GM19468 (cell line): ENCODE data around the gene C12orf56.

ENCODE experiments used
- ATAC-seq: cut with Tn5 transposase; IDR thresholded peaks from one replicate; pipeline ENCODE4 v1.9.1; 2021; ENCODE audit warnings: mild to moderate bottlenecking, moderate library complexity, moderate number of reproducible peaks; ENCODE audit not compliant: unreplicated experiment; ENCODE audit errors: extremely low read depth

Gene C12orf56, protein sequence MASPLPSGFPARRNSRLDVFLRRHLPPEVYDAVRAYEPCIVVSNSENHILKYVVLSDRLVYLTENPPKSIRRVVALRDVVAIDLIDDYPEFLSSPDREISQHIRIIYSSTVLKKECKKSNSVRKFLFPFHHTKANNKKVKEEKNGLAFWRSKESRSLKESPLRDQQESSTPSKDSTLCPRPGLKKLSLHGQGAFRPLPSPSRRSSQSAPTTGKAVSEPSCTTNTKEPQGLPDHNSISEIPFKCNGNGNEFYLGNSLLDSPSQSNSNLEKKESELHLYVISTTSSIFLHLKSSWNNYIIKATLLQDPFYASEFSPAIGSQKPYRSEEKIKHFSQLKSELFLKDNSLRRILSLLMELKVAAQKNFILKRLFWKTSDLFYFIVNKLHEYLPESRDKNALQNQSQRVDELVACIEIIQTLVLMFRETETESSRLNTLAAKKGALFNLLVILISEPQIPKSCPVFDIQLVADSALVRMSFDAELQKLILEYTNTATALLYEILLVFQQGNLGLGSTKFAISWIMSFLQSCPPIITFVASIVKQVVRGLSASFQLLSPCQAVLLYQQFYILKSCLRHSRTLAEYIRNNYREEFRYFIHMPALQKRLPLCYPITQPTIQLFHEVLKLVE

DNA sequence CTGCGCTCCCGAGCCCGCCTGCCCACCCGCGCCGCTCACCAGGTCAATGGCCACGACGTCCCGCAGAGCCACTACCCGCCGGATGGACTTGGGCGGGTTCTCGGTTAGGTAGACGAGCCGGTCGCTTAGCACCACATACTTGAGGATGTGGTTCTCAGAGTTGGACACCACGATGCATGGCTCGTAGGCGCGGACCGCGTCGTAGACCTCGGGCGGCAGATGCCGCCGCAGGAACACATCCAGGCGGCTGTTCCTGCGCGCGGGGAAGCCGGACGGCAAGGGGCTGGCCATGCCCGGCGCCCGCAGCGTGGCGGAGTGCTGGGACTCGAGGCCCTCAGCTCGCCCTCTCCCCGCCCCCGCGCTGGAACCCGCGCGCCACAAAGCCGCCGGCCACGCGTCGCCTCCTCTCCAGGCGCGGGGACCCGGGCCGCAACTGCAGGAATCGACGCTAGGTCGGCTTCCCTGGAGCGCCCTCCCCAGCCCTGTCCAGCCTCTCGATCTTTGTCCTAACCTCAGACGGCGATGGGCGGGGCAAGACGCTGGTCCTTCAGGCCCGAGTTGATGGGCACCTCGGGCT is at the start of gene C12orf56:
Gene C12orf56, minus strand, starts transcription at position 484 of the 577 bp plus-strand sequence. Its CDS starts 193 bp downstream, at position 291.
- no peak for ATAC-seq

DNA sequence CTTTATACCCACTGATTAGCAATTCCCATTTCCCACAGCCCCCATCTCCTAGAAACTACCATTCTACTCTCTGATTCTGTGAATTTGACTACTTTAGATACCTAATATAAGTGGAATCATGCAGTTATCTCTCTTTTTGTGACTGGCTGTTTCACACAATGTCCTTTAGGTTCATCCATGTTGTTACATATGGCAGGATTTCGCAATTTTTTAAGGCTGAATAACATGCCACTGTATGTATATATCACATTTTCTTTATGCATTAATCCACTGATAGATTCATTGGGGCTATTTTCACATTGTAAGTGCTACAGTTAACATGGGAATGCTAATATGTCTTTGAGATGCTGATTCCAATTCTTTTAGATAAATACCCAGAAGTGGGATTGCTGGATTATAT is 49.5 kb upstream of the C12orf56 start:
- ATAC-seq = no peak

DNA sequence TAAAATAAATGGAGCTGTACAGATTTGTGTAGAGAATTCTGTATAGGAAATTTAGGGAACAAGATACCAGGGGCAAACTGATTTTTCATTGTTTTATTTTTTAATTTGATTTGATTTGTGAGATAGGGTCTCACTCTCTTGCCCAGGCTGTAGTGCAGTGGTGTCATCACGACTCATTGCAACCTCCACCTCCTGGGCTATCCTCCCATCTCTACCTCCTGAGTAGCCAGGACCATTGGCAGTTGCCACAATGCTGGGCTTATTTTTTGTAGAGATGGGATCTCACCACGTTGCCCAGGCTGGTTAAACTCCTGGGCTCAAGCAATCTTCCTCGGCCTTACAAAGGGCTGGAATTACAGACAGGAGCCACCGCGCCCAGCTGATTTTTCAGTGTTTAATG is 43.4 kb upstream of the C12orf56 start:
- no peak for ATAC-seq

DNA sequence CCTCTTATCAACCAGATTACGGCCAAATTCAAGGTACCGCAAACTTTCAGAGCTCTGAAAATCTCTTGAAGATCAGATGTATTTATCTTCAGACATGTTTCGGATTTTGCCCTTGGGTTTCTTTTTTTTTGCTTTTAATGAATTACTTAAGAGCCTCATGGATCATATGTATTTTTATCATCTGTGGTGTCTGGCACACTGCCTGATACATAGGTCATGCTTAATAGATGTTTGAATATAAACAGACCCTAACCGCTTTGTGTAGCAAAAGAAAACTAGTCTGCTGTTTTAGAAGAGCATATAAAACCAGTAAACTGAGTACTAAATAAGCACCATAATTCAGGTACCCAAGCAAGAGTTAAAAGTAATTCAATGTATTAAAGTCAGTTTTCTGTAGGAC is 41.2 kb upstream of the C12orf56 start:
- no peak for ATAC-seq

DNA sequence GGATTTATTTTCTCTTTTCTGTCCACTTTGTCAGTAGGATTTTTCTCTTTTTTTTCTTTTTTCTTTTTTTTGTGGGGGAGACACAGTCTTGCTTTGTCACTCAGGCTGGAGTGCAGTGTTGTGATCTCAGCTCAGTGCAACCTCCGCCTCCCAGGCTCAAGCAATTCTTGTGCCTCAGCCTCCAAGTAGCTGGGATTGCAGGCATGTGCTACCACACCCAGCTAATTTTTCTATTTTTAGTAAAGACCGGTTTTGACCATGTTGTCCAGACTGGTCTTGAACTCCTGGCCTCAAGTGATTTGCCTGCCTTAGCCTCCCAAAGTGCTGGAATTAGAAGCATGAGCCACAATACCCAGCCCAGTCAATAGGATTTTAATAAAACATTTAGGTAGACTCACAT is 40.3 kb upstream of the C12orf56 start:
- no peak for ATAC-seq

DNA sequence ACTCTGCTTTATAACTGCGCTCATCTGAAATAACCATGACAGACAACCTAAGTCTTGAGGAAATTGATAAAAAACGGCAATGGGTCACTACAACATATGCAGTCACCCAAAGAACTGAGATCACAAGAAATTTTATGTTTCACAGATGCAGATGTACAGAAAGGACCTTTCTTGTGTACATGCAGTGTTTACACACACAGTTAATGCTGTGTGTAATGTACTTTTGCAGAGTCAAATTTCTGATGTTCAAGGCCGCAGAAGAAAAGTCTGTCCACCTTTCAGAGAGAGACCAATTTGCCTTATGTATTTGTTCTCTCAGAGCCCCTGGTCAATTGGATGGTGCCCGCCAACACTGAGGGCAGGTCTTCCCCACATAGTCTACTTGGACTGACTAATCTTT is 38.4 kb upstream of the C12orf56 start:
- no peak for ATAC-seq

DNA sequence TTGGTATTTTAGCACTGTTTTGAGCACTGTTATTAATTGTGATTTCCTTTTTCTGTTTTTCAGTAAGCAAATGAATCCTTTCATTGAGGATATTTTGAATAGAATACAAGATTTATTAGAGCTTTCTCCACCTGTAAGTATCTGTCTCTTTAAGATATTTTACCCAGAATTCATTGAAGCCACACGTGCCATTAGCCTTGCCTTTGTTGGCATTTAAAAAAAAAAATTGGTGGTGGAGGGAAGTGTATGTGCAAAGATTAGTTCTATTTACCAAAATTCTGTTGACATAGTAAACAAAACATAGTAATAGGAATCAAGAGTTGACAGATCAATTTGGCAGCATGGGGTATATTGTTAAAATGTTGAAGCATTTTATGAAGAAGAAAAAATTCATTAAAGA is 37.4 kb upstream of the C12orf56 start:
- no peak for ATAC-seq

DNA sequence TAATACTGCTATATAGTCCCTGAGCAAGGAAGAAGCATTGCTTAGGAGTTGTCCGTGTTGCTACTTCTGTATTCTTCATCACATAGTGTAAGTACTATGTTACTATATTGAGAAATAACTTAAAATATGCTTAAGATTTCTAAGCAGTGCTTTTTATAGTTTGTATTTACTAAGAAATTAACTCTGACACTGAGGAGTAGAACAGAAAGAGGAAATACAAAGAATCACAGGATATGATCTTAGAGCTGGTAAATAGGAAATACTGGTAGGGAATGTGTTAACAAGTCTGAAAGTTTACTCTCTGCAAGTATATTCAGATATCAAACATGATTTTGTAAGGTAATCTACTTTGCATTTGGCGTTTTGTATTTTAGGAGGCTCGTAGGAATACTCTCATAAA is 29.1 kb upstream of the C12orf56 start:
- no peak for ATAC-seq

DNA sequence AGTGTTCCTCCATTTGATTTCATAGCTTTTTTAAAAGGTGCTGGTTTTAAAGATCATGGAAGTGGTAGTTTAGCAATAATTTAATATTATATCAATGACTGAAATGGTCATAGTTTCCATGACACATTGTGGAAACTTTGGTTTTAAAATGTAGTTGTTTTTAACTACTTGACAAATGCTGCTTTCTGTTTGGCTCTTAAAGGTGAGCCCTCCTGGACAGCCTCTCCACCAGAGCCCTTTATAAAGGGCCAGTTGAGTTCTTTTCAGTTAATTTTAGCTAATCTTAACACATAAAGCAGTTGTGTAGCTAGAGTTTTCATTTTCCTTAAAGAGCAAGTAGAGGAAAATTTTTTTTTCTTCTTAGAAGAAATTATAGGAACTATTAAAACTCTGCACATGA is 27.7 kb upstream of the C12orf56 start:
- no peak for ATAC-seq

DNA sequence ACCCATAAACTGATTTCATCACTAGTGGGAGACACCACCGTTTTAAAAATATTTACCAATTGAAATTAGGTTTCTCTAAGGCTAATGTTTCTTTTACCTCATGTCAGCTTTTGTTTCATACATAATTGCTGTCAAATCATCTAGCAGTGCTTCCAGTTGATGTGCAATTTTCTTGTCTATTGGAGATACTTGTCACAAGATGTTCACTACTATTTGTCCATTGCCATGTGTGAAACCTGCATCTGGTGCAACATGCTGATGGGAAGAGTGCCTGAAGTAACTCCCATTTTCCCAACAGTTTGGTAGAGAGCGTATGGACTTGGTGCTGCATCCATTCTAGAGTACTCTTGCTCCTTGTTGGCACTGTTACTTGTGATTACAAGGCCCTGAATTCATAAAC is 23.3 kb upstream of the C12orf56 start:
- ATAC-seq = no peak

DNA sequence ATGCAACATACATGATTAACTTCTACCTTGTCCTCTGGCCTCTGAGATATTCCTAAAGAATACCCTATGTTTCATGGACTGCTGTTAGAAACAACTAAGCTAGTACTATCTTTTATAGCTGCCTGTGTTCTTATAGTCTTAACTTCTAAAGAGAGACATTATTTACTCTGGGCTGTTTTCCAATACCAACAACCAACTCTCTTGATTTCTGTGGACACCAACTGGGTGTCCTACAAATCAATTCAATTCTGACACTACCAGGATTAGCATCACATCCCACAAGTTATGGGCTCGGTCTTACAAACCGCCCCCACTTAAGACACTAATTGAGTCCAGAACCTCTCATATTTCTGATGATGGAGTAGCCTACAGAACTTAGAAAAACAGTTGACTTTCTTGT is 21.9 kb upstream of the C12orf56 start:
- ATAC-seq = no peak

DNA sequence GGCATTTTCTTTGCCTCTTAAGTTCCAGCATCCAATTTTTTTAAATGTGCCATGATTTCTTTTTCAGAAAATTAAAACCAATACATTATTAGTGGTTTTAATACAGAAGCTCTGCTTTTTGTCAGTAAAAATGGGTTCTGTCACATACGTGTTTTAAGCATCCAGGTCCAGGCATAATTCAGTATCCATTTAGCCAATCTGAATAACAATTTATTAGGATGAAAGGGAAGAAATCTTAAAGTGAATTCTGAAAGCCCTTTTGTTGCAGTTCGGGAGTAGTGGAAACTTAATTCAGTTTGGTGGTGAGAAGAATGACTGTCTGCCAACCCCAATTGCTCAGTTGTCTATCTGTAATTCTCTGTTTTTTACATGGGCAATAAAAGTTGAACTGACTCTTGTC is 20.9 kb upstream of the C12orf56 start:
- ATAC-seq = no peak

DNA sequence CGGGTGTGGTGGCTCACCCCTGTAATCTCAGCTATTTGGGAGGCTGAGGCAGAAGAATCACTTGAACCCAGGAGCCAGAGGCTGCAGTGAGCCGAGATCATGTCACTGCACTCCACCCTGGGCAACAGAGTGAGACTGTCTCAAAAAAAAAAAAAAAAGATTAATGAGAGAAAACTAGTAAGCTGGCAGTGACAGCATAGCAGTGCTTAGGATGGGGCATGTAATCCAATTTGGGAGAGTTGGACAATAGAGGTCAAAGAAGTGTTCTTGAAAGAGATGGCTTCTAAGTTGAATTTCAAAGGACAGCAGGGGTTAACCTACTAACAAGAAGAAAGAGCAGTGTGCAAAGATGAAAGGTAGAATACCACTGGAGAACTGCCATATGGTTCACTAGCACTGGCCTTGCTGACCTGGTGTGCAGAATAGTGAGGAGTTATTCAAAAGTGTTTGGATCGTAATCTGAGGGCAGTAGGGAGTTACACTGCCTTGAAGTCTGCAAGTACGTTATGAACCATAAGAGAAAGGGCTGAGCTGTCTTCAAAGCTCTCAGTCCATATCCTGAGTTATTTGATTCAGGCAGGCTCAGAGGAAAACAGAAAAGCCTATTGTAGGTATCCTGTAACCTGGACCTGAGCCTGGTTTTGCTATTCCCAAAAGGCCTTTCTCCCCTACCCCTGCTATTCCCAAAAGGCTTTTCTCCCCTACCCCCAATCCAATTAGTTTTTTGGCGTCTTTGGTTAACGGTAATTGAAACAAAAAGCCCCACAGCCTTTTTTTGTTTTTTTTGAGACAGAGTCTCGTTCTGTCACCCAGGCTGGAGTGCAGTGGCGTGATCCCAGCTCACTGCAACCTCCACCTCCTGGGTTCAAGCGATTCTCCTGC is 17.0 kb upstream of the C12orf56 start:
- no peak for ATAC-seq

DNA sequence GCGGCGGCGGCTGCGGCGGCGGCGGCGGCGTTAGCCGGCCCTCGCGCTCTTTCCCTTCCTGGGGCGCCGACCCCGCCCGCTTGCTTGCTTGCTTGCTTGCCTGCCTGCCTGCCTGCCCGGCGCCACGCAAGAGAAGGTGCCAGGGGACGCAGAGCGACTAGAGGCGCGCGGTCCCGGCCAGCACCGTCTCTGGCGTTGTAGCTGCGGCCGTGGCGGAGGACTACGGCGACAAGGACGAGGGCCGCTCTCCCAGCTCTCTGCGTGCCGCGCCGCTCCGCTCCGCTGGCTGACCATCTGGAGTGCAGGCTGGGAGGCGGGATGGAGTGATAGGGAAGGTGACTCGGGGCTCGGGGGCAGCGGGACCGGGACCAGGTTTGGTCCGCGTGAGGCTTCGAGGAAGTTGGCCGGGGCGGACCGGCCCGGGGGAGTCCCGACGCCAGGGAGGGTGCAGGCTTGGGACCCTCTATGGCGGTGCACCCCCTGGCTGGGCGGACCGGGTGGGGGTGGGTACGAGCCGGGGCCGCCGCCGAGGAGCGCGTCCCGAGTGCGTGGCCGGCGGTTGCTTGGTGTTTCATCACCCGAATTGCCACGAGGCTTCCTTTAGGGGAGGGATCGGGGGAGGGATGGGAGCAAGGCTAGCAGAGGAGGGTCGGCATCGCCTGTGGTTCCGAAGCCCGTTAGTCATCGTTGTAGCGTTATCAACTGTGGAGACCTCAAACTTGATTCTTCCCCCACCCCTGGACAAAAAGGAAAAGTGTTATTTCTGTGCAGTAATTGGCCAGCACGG is 14.1 kb upstream of the C12orf56 start:
- peak; percentile 1 for ATAC-seq

DNA sequence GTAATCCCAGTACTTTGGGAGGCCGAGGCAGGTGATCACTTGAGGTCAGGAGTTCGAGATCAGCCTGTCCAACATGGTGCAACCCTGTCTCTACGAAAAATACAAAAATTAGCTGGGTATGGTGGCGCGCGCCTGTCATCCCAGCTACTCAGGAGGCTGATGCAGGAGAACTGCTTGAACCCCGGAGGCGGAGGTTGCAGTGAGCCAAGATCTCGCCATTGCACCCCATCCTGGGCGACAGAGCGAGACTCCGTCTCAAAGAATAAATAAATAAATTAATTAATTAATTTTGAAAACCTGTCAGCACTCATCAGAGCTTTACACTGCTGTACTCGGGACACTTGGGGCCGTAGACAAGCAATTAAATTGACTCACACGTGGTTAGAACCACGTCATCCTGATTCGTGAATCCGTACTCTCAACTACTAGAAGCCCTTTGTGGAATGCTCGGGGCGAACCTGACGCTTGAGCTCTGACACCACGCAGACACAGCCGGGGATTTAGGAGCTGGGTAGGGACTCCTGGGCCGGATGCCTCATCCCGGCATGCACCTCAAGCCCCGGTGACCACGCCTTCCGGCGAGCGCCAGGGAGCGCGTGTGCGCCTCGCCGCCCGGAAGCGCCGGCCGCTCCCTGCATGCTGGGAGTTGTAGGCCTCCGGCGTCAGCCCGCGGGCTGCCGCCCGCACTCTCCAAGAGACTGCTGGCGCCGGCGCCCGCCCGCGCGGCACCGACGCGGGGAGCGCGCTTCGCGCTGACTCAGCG is 13.3 kb upstream of the C12orf56 start, which contains the start of gene XPOT:
Gene XPOT, plus strand, starts transcription at position 686 of the 763 bp plus-strand sequence. CDS start 5,644 bp downstream, outside the sequence.
- peak; percentile 98 for ATAC-seq

DNA sequence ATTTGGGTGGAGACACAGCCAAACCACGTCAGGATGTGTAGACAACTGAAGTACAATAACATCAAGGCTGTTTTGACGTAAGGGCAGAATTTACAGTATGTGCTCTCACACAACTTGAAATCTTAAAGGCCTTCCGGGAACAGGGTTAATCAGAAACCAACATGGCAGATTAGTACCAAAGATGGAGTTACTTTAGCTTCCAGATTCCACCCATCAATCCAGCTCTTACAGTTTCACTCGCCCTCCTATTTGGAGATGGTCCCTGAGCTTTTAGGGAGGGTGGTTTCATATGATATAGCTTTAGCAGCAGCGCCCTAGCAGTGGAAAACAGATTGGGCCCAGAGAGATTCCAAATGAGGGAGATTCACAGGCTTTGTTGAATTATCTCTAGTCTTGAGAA is 11.6 kb upstream of the C12orf56 start:
- ATAC-seq = no peak

DNA sequence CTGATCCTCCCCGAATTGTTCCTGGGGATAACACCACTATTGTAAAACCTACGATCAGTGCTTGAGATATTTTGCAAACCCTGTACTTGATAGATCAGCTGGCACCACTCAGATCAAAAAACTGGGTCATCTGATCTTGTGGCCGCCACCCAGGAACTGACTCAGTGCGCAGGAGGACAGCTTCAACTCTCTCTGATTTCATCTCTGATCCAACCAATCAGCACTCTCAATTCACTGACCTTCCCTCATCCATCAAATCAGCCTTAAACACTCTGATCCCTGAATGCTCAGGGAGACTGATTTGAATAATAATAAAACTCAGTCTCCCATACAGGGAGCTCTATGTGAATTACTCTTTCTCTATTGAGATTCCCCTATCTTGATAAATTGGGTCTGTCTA is 9.5 kb upstream of the C12orf56 start:
- ATAC-seq = no peak

DNA sequence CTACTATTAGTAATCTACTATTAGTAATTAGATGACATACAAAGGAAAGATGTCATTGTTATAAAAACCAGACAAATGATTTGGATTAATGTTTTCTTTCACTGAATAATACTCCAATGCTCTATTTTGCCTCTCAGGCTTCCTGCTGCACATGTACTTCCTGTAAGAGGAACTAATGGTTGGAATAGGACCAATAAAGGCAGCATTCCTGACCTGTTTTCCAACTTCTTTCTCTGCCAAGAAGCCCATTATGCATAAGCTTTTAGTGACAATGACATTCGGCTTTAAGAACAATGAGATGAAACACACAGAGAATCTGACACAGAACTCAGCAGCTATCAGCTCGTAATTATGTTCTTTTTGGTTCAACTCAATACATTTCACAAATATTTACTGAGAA is 5.2 kb upstream of the C12orf56 start:
- ATAC-seq = no peak

DNA sequence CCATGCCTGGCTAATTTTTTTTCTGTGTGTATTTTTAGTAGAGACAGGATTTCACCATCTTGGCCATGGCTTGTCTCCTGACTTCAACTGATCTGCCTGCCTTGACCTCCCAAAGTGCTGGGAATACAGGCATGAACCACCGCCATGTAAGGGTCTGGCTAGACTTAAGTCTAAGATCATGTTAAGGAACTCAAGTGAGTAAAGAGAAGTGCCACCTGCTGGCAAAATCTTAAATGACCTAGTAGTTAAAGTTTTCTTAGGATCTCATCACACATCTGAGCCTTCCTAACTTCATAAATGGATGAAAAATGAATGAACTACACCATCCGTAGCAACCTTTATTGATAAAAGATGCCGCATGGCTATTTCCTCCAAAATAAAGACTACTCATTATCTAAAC is 1.7 kb upstream of the C12orf56 start:
- no peak for ATAC-seq
